ENCODE measurements around the gene TMEM255B.

TMEM255B gene

GRCh38 chr13:113764793-113765563, 6.0 kb downstream of the TMEM255B start:
- DNase-seq (ENCODE audit: low read depth), result no peak
- TF ChIP-seq CTCF (IDR thresholded peaks at IDR 0.05; ENCODE audit: control insufficient read depth, extremely low read depth, insufficient read depth), result no peak
- H3K4me3 ChIP-seq (ENCODE audit: low read depth, low read length), result no peak overlapping the region

- DNase-seq (ENCODE audit: low read depth), result no peak
- H3K4me3 ChIP-seq (ENCODE audit: low read depth, low read length), result no peak overlapping the region
- no peak for TF ChIP-seq CTCF (IDR thresholded peaks at IDR 0.05; ENCODE audit: control insufficient read depth, extremely low read depth, insufficient read depth)
These were observed 6.5 kb downstream of the TMEM255B start for GRCh38 chr13:113765564-113765910.

- H3K4me3 ChIP-seq (ENCODE audit: low read depth, low read length), result no peak overlapping the region
- no peak for TF ChIP-seq CTCF (IDR thresholded peaks at IDR 0.05; ENCODE audit: control insufficient read depth, extremely low read depth, insufficient read depth)
- DNase-seq (ENCODE audit: low read depth), result no peak
These were observed 7.2 kb downstream of the TMEM255B start for GRCh38 chr13:113766035-113766800.

- DNase-seq (ENCODE audit: low read depth), result no peak
These were observed 8.3 kb downstream of the TMEM255B start for GRCh38 chr13:113767366-113767765.

GRCh38 chr13:113768018-113768905, 9.2 kb downstream of the TMEM255B start:
- DNase-seq (ENCODE audit: low read depth), result no peak
- H3K4me3 ChIP-seq (ENCODE audit: low read depth, low read length), result no peak overlapping the region

More at GRCh38 chr13:113767366-113767765, 8.3 kb downstream of the TMEM255B start:
- TF ChIP-seq CTCF (IDR thresholded peaks at IDR 0.05; ENCODE audit: control insufficient read depth, extremely low read depth, insufficient read depth), result no peak
- H3K4me3 ChIP-seq (ENCODE audit: low read depth, low read length), result no peak overlapping the region

More at GRCh38 chr13:113768018-113768905, 9.2 kb downstream of the TMEM255B start:
- no peak for TF ChIP-seq CTCF (IDR thresholded peaks at IDR 0.05; ENCODE audit: control insufficient read depth, extremely low read depth, insufficient read depth)

Measured in LNCaP clone FGC (cell line).